K562 (cell line): ENCODE measurements around the gene RAI1.

ENCODE experiments used
- ARID2 ChIP-seq: fragments of 450-650 bp; IDR thresholded peaks from 2 replicates; pipeline ENCODE4 v1.6.1; 2017; ENCODE audit warnings: antibody characterized with exemption, mild to moderate bottlenecking
- CTCF ChIP-seq, 3 experiments: IDR thresholded peaks in 2 of 3; conservative IDR thresholded peaks in 1 of 3; 2 replicates each; pipeline ENCODE4 v1.5.1; 2011 to 2012; ENCODE audit warnings: low read length in 3 of 3, mild to moderate bottlenecking in 3 of 3, control low read depth in 2 of 3, improper control_type of control experiment in 1 of 3, inconsistent platforms in 1 of 3, low read depth in 1 of 3, mixed read lengths in 1 of 3, moderate library complexity in 1 of 3; ENCODE audit not compliant: insufficient read depth in 2 of 3
- E2F8 ChIP-seq: fragments of 450-650 bp; IDR thresholded peaks from 2 replicates; pipeline ENCODE4 v1.7.1; 2018; ENCODE audit warnings: mild to moderate bottlenecking, low read depth; ENCODE audit not compliant: partially characterized antibody

GRCh38 chr17:17820046-17820445 lies 138.8 kb downstream of the RAI1 start:
- no peak for TF ChIP-seq E2F8
- no peak for TF ChIP-seq CTCF (IDR thresholded peaks at IDR 0.05 in 2 of 3, conservative IDR thresholded peaks at IDR 0.05 in 1 of 3; ENCODE audit: insufficient read depth in 2 of 3, low read depth in 1 of 3, low read length in 3 of 3)
- TF ChIP-seq ARID2: no peak
